Astrocyte of the cerebellum (primary cell): ENCODE measurements around the gene CLIC6.

Experiments
- DNase-seq: peaks from one replicate; pipeline ENCODE4 v3.0.0-alpha.2; 2011; ENCODE audit warnings: low read depth
- H3K4me3 ChIP-seq: 2 replicates; pipeline ENCODE4 v1.5.1; 2011; ENCODE audit warnings: mild to moderate bottlenecking, low read depth, low read length, moderate library complexity
- CTCF ChIP-seq: IDR thresholded peaks from 2 replicates; pipeline ENCODE4 v1.5.1; 2012; ENCODE audit warnings: low read length, low read depth, moderate library complexity, mild to moderate bottlenecking; ENCODE audit errors: missing control alignments
- in situ Hi-C: cut with HindIII; loops from 2 replicates; pipeline ENCODE4 v1.10.0; 2017; ENCODE audit warnings: low sequenced_read_pairs

Gene CLIC6

GRCh38 chr21:34754690-34755647, 86.2 kb downstream of the CLIC6 start:
- no peak for TF ChIP-seq CTCF
- in situ Hi-C loops: no loop called here
- no peak for DNase-seq
- no peak overlapping the region for H3K4me3 ChIP-seq

DNA sequence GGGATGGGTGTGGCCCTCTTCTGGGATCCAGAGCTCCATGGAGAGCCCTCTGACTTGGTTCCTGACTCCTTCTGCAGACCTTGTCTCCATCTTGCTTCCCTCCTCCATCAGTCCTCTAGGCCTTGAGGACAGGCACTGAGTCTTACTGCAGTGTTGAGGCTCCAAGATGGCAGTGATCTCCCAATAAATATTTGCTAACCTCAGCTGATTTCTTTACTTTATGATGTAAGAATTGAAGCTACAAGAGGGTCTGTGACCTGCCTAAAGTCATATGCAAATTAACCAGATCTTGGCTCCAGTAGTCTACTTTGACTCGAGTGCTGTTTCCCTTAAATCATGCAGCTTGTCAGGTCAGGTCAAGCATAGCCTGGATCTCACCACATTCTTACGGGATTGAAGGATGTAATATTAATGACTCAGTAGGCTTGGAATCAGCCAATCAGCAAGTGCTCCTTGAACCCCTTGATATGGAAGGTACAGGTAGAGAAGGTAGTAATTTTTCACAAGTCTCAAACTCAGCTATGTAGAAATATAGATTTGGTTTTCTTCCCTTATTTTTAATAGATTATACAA, 93.0 kb downstream of the CLIC6 start:
- DNase-seq: no peak
- no peak overlapping the region for H3K4me3 ChIP-seq
- TF ChIP-seq CTCF: no peak
- in situ Hi-C loops: loop anchor here (5.0 kb wide), 1 partner anchor 35 kb away; no protein-coding TSS in a partner anchor

- in situ Hi-C loops: loop anchor here (5.0 kb wide), 1 partner anchor 35 kb away; no protein-coding TSS in a partner anchor
- TF ChIP-seq CTCF: peak; percentile 34
- no peak overlapping the region for H3K4me3 ChIP-seq
- peak; percentile 57 for DNase-seq
These were observed 94.0 kb downstream of the CLIC6 start for GRCh38 chr21:34762786-34763185.

GRCh38 chr21:34764715-34765284, 96.0 kb downstream of the CLIC6 start:
- H3K4me3 ChIP-seq: no peak overlapping the region
- in situ Hi-C loops: loop anchor here (5.0 kb wide), 1 partner anchor 33 kb away; no protein-coding TSS in a partner anchor
- no peak for DNase-seq
- no peak for TF ChIP-seq CTCF

GRCh38 chr21:34765619-34766018, 96.8 kb downstream of the CLIC6 start:
- no peak for TF ChIP-seq CTCF
- no peak overlapping the region for H3K4me3 ChIP-seq
- DNase-seq: no peak
- in situ Hi-C loops: no loop called here

GRCh38 chr21:34766862-34767261, 98.1 kb downstream of the CLIC6 start:
- no peak for DNase-seq
- in situ Hi-C loops: no loop called here
- no peak overlapping the region for H3K4me3 ChIP-seq
- TF ChIP-seq CTCF: no peak
